ENCODE data around the gene GMDS. TPM values are rescaled to one million over a fixed set of nuclear protein-coding genes. Genes with fewer than 3 reads are reported as not detected.

GMDS gene
- polyA plus RNA-seq, 1 of the 3 experiments (the other 2 are of a cell fraction) = 12.3 TPM

- H4K20me1 ChIP-seq (ENCODE audit: insufficient read depth) = no peaks in the 10 kb centered on the region
- H3K9me3 ChIP-seq = no peaks in the 10 kb centered on the region
- no peak overlapping the region for H3K27ac ChIP-seq (ENCODE audit: low read depth in 2 of 2, low read length in 1 of 2)
- no peak for DNase-seq
- ChIA-PET POLR2A (no interaction called here), CTCF (no interaction called here)
- H3F3A ChIP-seq (replicated peaks; ENCODE audit: insufficient read depth) = no peaks in the 10 kb centered on the region
- no peak overlapping the region for H3K9ac ChIP-seq
- no peak for TF ChIP-seq NRF1 (IDR thresholded peaks at IDR 0.05; ENCODE audit: low read depth, low read length)
- TF ChIP-seq POLR2AphosphoS5 (IDR thresholded peaks at IDR 0.05; ENCODE audit: low read depth, low read length) = no peak
- no peak for TF ChIP-seq RCOR1 (IDR thresholded peaks at IDR 0.05; ENCODE audit: low read length)
- no peak for TF ChIP-seq ELF1 (IDR thresholded peaks at IDR 0.05)
- no peak for TF ChIP-seq FOXJ3 (CRISPR knock-in tag; IDR thresholded peaks at IDR 0.05)
- TF ChIP-seq EZH2phosphoT487 (IDR thresholded peaks at IDR 0.05; ENCODE audit: borderline replicate concordance, low read depth) = no peak
- H3K4me3 ChIP-seq (ENCODE audit: low read depth in 2 of 2, low read length in 1 of 2) = no peak overlapping the region
- H3K9me2 ChIP-seq = no peaks in the 10 kb centered on the region
- H2AFZ ChIP-seq (ENCODE audit: low read depth) = no peak overlapping the region
- H3K27me3 ChIP-seq (ENCODE audit: insufficient read depth) = no peaks in the 10 kb centered on the region
- H3K36me3 ChIP-seq (replicated peaks in 1 of 2; ENCODE audit: control insufficient read depth in 1 of 2, insufficient read depth in 2 of 2, low read length in 1 of 2) = no peaks in the 10 kb centered on the region
- no peaks in the 10 kb centered on the region for H3K79me2 ChIP-seq (ENCODE audit: insufficient read depth)
- WGBS (ENCODE audit: low lambda C conversion rate) = 82% methylated on average over 4 of the region's 4 CpGs
- peaks cover 0 to 2% of the 10 kb centered on the region in 2 experiments; a peak in 1 of 4 replicates for H3K4me1 ChIP-seq (ENCODE audit: control insufficient read depth in 1 of 2, insufficient read depth in 2 of 2, low read depth in 1 of 2, low read length in 1 of 2)
- no peak overlapping the region for H3K4me2 ChIP-seq
Measured at GRCh38 chr6:1654054-1654453, 591.4 kb downstream of the GMDS start.

GRCh38 chr6:1652842-1653241 lies 592.6 kb downstream of the GMDS start:
- no peak overlapping the region for H2AFZ ChIP-seq (ENCODE audit: low read depth)
- WGBS (ENCODE audit: low lambda C conversion rate) = 84% methylated on average over 10 of the region's 10 CpGs
- H4K20me1 ChIP-seq (ENCODE audit: insufficient read depth) = no peaks in the 10 kb centered on the region
- no peak for TF ChIP-seq EP300 (IDR thresholded peaks at IDR 0.05; ENCODE audit: borderline replicate concordance in 1 of 2, low read depth in 1 of 2, low read length in 1 of 2)
- TF ChIP-seq RCOR1 (IDR thresholded peaks at IDR 0.05; ENCODE audit: low read length) = no peak
- TF ChIP-seq TCF12 (IDR thresholded peaks at IDR 0.05) = no peak
- no peak for TF ChIP-seq IRF3 (IDR thresholded peaks at IDR 0.05; ENCODE audit: low read depth, low read length)
- no peak for TF ChIP-seq YY1 (IDR thresholded peaks at IDR 0.05; ENCODE audit: low read depth)
- no peak for TF ChIP-seq CHD2 (IDR thresholded peaks at IDR 0.05; ENCODE audit: low read length, partially characterized antibody)
- no peak for TF ChIP-seq CTCF (IDR thresholded peaks at IDR 0.05)
- TF ChIP-seq ELF1 (IDR thresholded peaks at IDR 0.05) = no peak
- no peak for TF ChIP-seq FOSL2 (IDR thresholded peaks at IDR 0.05; ENCODE audit: borderline replicate concordance, low read depth)
- TF ChIP-seq TAF1 (IDR thresholded peaks at IDR 0.05; ENCODE audit: borderline replicate concordance, low read depth, low read length) = no peak
- no peak for TF ChIP-seq ZBTB33 (IDR thresholded peaks at IDR 0.05; ENCODE audit: borderline replicate concordance, low read depth)
- no peak for TF ChIP-seq GATA2 (CRISPR knock-in tag; IDR thresholded peaks at IDR 0.05)
- no peak for TF ChIP-seq PBX3 (IDR thresholded peaks at IDR 0.05)
- no peak for TF ChIP-seq EZH2phosphoT487 (IDR thresholded peaks at IDR 0.05; ENCODE audit: borderline replicate concordance, low read depth)
- TF ChIP-seq SMC3 (IDR thresholded peaks at IDR 0.05; ENCODE audit: low read depth, low read length) = no peak
- TF ChIP-seq GABPA (IDR thresholded peaks at IDR 0.05; ENCODE audit: low read depth) = no peak
- H3K9me3 ChIP-seq = no peaks in the 10 kb centered on the region
- POLR2A ChIA-PET = no interaction called here
- CTCF ChIA-PET = no interaction called here
- H3K79me2 ChIP-seq (ENCODE audit: insufficient read depth) = no peaks in the 10 kb centered on the region
- H3K9ac ChIP-seq = no peak overlapping the region
- no peaks in the 10 kb centered on the region for H3K36me3 ChIP-seq (replicated peaks in 1 of 2; ENCODE audit: control insufficient read depth in 1 of 2, insufficient read depth in 2 of 2, low read length in 1 of 2)
- no peaks in the 10 kb centered on the region for H3F3A ChIP-seq (replicated peaks; ENCODE audit: insufficient read depth)
- no peaks in the 10 kb centered on the region for H3K9me2 ChIP-seq
- no peak overlapping the region for H3K27ac ChIP-seq (ENCODE audit: low read depth in 2 of 2, low read length in 1 of 2)
- H3K4me1 ChIP-seq (ENCODE audit: control insufficient read depth in 1 of 2, insufficient read depth in 2 of 2, low read depth in 1 of 2, low read length in 1 of 2) = peaks cover 0 to 2% of the 10 kb centered on the region in 2 experiments; a peak in 1 of 4 replicates
- no peaks in the 10 kb centered on the region for H3K27me3 ChIP-seq (ENCODE audit: insufficient read depth)
- DNase-seq = no peak
- H3K4me2 ChIP-seq = no peak overlapping the region
- H3K4me3 ChIP-seq (ENCODE audit: low read depth in 2 of 2, low read length in 1 of 2) = no peak overlapping the region

Measured in SK-N-SH (cell line).